Stimulated activated CD8-positive, alpha-beta memory T cell treated with anti-CD3 and anti-CD28 coated beads, Interleukin-2, amount 100 ng/mL, for 48 hours (primary cell): Measurements from ENCODE around the gene HEXIM2.

Experiments used
- DNase-seq, 2 donors: peaks; one replicate each; pipeline ENCODE4 v3.0.0-alpha.2; 2020; ENCODE audit warnings: low read depth in 2 of 2

Gene HEXIM2

GRCh38 chr17:45144199-45145034 is 17.3 kb upstream of the HEXIM2 start:
- DNase-seq = peak in 1 of 2 donors; percentile 26

DNA sequence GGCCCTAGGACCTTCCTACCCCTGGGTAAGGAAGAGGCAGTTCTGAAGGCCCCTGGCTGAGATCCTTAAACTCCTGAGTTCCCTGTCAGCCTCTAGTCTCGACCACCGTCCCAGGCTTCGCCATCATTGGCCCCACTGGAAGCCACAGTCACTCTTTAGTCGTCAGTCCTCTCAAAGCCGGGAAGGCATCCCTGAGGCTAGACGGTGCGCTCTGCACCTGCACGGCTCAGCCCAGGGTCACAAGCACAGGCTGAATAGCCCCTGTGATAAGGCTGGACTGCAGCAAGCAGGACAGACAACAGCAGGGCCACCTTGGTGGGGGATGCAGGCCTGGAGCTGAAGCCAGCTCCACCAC is 16.7 kb upstream of the HEXIM2 start:
- DNase-seq = no peak

- DNase-seq = no peak
Measured at GRCh38 chr17:45146166-45146565, 15.5 kb upstream of the HEXIM2 start.

DNA sequence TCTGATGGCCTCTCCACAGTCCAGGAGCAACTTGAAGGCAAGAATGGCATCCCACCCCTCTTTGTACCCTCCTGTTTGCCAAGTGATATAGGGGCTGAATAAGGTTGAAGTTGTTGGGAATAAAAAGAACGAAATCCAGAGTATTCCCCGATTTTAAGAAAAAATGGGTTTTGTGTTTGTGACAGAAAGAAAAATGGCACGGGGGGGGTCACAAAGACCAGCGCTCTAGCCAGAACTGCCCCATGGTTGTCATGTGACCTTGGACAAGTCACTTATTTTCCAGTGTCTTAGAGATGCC is 15.1 kb upstream of the HEXIM2 start:
- DNase-seq = no peak

GRCh38 chr17:45146890-45147580 is 14.6 kb upstream of the HEXIM2 start:
- DNase-seq = no peak

GRCh38 chr17:45147581-45148182 is 14.0 kb upstream of the HEXIM2 start:
- DNase-seq = peak; percentile 68 to 74

DNA sequence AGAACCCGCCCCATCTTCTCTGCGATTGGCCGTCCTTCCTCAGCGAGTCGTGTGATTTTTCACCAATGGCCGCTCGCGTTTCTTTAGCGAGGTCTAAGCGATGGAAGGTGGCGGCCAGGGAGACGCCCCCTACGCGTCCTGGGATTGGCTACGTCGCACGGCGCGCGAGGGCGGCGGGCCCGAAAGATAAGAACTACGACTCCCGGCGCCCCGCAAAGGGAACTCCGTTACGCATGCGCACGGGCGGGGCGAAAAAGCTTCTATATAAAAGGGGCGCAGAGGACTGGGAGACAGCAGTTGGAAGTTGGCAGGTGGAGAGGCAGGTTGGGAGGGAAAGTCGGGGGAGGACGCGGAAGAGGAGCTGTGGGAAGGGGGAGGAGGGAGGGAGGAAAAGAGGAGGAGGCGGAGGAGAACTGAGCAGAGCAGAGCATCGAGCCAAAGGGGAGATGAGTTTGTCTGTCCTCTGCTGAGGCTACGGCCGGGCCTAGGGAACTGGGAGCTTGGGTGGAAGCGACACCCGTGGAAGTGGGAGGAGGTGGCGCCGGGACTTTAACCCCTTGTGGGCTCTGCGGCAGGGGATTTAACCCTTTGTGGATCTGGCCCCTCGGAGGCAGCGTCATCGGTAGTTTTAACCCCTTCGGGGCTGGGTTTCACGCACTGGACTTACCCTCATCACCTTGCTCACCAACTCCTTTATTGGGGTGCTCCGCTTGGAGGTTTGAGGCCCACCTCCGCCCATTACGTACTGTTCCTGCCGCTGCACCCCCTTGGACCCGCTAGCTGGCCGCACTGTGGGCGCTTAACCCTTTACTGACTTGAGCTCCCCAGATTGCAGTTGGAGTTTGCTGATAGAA is 13.3 kb upstream of the HEXIM2 start, which contains the start of gene HEXIM1:
Gene HEXIM1, plus strand, starts transcription at position 293 of the 854 bp plus-strand sequence. CDS start 716 bp downstream, outside the sequence.
- DNase-seq = peak; percentile 97

DNA sequence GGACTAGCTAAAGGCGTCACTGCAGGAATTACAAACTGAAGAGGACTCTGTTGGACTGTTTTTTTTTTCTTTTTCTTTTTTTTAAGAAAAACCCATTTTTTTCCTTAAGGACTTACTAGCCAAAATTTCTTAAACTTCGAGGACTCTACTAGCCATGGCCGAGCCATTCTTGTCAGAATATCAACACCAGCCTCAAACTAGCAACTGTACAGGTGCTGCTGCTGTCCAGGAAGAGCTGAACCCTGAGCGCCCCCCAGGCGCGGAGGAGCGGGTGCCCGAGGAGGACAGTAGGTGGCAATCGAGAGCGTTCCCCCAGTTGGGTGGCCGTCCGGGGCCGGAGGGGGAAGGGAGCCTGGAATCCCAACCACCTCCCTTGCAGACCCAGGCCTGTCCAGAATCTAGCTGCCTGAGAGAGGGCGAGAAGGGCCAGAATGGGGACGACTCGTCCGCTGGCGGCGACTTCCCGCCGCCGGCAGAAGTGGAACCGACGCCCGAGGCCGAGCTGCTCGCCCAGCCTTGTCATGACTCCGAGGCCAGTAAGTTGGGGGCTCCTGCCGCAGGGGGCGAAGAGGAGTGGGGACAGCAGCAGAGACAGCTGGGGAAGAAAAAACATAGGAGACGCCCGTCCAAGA is 12.5 kb upstream of the HEXIM2 start:
- peak; percentile 63 to 68 for DNase-seq

DNA sequence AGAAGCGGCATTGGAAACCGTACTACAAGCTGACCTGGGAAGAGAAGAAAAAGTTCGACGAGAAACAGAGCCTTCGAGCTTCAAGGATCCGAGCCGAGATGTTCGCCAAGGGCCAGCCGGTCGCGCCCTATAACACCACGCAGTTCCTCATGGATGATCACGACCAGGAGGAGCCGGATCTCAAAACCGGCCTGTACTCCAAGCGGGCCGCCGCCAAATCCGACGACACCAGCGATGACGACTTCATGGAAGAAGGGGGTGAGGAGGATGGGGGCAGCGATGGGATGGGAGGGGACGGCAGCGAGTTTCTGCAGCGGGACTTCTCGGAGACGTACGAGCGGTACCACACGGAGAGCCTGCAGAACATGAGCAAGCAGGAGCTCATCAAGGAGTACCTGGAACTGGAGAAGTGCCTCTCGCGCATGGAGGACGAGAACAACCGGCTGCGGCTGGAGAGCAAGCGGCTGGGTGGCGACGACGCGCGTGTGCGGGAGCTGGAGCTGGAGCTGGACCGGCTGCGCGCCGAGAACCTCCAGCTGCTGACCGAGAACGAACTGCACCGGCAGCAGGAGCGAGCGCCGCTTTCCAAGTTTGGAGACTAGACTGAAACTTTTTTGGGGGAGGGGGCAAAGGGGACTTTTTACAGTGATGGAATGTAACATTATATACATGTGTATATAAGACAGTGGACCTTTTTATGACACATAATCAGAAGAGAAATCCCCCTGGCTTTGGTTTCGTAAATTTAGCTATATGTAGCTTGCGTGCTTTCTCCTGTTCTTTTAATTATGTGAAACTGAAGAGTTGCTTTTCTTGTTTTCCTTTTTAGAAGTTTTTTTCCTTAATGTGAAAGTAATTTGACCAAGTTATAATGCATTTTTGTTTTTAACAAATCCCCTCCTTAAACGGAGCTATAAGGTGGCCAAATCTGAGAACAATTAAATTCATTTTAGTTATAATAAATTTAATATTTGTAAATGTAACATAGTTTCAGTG is 11.7 kb upstream of the HEXIM2 start:
- DNase-seq = no peak

- no peak for DNase-seq
Measured at GRCh38 chr17:45150911-45151809, 10.5 kb upstream of the HEXIM2 start.

DNA sequence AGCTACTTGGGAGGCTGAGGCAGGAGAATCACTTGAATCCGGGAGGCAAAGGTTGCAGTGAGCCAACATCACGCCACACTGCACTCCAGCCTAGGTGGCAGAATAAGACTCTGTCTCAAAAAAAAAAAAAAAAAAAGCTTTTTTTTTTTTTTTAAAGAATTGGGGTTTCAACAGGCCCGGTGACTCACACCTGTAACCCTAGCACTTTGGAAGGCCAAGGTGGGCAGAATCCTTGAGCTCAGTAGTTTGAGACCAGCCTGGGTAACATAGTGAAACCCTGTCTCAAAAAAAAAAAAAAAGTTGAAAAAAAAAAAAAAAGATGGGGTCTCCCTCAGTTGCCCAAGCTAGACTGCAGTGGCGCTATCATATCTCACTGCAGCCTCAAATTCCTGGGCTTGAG is 6.6 kb upstream of the HEXIM2 start:
- DNase-seq = no peak

GRCh38 chr17:45155483-45155882 is 6.2 kb upstream of the HEXIM2 start:
- DNase-seq = no peak

DNA sequence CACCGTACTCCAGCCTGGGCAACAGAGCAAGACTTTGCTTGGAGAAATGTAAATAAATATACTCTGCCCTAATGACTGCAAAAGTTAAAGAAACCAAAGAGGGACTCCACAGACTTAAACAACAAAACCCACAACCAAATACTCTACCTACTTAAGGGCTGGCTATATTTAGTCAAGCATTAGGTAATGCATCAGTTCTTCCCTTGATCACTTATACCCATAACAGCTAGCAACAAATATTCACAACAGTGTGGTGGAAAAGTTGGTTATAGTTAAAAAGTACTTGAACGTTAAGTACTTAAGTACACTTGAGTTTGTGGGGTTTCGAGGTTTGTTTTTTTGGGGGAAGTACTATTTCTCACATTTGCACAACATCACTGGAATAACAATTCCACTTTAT is 5.4 kb upstream of the HEXIM2 start:
- DNase-seq = no peak

- DNase-seq = no peak
Measured at GRCh38 chr17:45160447-45161287, 1.0 kb upstream of the HEXIM2 start.

- DNase-seq = no peak
Measured at GRCh38 chr17:45162025-45162687, 481 bp downstream of the HEXIM2 start.

GRCh38 chr17:45164734-45165269 is 3.1 kb downstream of the HEXIM2 start:
- DNase-seq = no peak

DNA sequence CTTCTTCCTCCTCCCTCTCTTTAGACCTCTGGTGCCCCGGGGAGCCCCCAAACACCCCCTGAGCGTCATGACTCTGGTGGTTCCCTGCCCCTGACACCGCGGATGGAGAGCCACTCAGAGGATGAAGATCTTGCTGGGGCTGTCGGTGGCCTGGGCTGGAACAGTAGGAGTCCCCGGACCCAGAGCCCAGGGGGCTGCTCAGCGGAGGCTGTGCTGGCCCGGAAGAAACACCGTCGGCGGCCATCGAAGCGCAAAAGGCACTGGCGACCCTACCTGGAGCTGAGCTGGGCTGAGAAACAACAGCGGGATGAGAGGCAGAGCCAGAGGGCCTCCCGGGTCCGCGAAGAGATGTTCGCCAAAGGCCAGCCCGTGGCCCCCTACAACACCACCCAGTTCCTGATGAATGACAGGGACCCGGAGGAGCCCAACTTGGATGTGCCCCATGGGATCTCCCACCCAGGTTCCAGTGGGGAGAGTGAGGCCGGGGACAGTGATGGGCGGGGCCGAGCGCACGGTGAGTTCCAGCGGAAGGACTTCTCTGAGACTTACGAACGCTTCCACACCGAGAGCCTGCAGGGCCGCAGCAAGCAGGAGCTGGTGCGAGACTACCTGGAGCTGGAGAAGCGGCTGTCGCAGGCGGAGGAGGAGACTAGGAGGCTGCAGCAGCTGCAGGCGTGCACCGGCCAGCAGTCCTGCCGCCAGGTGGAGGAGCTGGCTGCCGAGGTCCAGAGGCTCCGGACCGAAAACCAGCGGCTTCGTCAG is 7.5 kb downstream of the HEXIM2 start:
- DNase-seq = no peak
